Neural cell (in vitro differentiated cells): ENCODE measurements around the gene LGR5. TPM values are rescaled to one million over a fixed set of nuclear protein-coding genes. Genes with fewer than 3 reads are reported as not detected.

Source experiments
- H2AFZ ChIP-seq: fragments of 200-600, 300-800 bp; sonication (generic), shearing (Covaris generic); 2 replicates; pipeline ENCODE4 v1.6.0; 2014; ENCODE audit warnings: low read depth, mild to moderate bottlenecking, antibody characterized with exemption, low read length, moderate library complexity
- H3F3A ChIP-seq: fragments of 200-600 bp; shearing (Covaris generic); 2 replicates; pipeline ENCODE4 v1.6.1; 2016; ENCODE audit warnings: mild to moderate bottlenecking, moderate library complexity, mixed read lengths, antibody characterized with exemption, low read length; ENCODE audit not compliant: insufficient read depth, poor library complexity, severe bottlenecking
- H3K27ac ChIP-seq: fragments of 200-600, 300-800 bp; sonication (generic), shearing (Covaris generic); 2 replicates; pipeline ENCODE4 v1.5.1; 2014; ENCODE audit warnings: mild to moderate bottlenecking, low read length, moderate library complexity
- H3K27me3 ChIP-seq: fragments of 300-800, 200-600 bp; sonication (generic), shearing (Covaris generic); 2 replicates; pipeline ENCODE4 v1.6.0; 2014; ENCODE audit warnings: mild to moderate bottlenecking, low read depth, low read length, moderate library complexity; ENCODE audit not compliant: insufficient read depth
- H3K36me3 ChIP-seq: fragments of 300-800, 200-600 bp; sonication (generic), shearing (Covaris generic); 2 replicates; pipeline ENCODE4 v1.5.1; 2014; ENCODE audit warnings: mild to moderate bottlenecking, antibody characterized with exemption, low read length, moderate library complexity; ENCODE audit not compliant: insufficient read depth
- H3K4me2 ChIP-seq: fragments of 300-800, 200-600 bp; sonication (generic), shearing (Covaris generic); 2 replicates; pipeline ENCODE4 v1.6.0; 2014; ENCODE audit warnings: mild to moderate bottlenecking, low read length
- H3K4me3 ChIP-seq: fragments of 300-800, 200-600 bp; sonication (generic), shearing (Covaris generic); 2 replicates; pipeline ENCODE4 v1.5.1; 2014; ENCODE audit warnings: mild to moderate bottlenecking, low read length, moderate library complexity
- H3K79me2 ChIP-seq: fragments of 200-600 bp; shearing (Covaris generic); replicated peaks from 2 replicates; pipeline ENCODE4 v1.6.0; 2014; ENCODE audit warnings: mild to moderate bottlenecking, low read length, moderate library complexity; ENCODE audit not compliant: insufficient read depth
- H3K9ac ChIP-seq: fragments of 300-800, 200-600 bp; sonication (generic), shearing (Covaris generic); 2 replicates; pipeline ENCODE4 v1.6.1; 2016; ENCODE audit warnings: mild to moderate bottlenecking, low read length, mixed read lengths
- H3K9me2 ChIP-seq: fragments of 200-600 bp; shearing (Covaris generic); 2 replicates; pipeline ENCODE4 v1.6.1; 2016; ENCODE audit warnings: mild to moderate bottlenecking, low read length, mixed read lengths; ENCODE audit not compliant: insufficient read depth
- H3K9me3 ChIP-seq: fragments of 200-600, 300-800 bp; sonication (generic), shearing (Covaris generic); 2 replicates; pipeline ENCODE4 v1.6.1; 2016; ENCODE audit warnings: mild to moderate bottlenecking, mixed run types, low read length, moderate library complexity, mixed read lengths
- H4K20me1 ChIP-seq: fragments of 200-600 bp; shearing (Covaris generic); 2 replicates; pipeline ENCODE4 v1.6.1; 2016; ENCODE audit warnings: mild to moderate bottlenecking, mixed run types; ENCODE audit not compliant: insufficient read depth
- EP300 ChIP-seq: fragments of 450-650 bp; conservative IDR thresholded peaks from 2 replicates; pipeline ENCODE4 v1.6.1; 2014; ENCODE audit warnings: antibody characterized with exemption, mild to moderate bottlenecking, moderate library complexity; ENCODE audit not compliant: poor library complexity, severe bottlenecking
- EZH2 ChIP-seq: fragments of 200-600, 300-800 bp; shearing (Covaris generic), sonication (generic); IDR thresholded peaks from 2 replicates; pipeline ENCODE4 v1.6.1; 2014; ENCODE audit warnings: antibody characterized with exemption, low read length, borderline replicate concordance, mild to moderate bottlenecking; ENCODE audit not compliant: insufficient read depth, poor library complexity, severe bottlenecking
- MXI1 ChIP-seq: fragments of 450-650 bp; conservative IDR thresholded peaks from 2 replicates; pipeline ENCODE4 v1.6.1; 2014; ENCODE audit warnings: antibody characterized with exemption, mild to moderate bottlenecking; ENCODE audit not compliant: poor library complexity, severe bottlenecking
- POLR2AphosphoS5 ChIP-seq: IDR thresholded peaks from 2 replicates; pipeline ENCODE4 v1.6.1; 2012
- RAD21 ChIP-seq: fragments of 450-650 bp; conservative IDR thresholded peaks from 2 replicates; pipeline ENCODE4 v1.6.1; 2014; ENCODE audit warnings: antibody characterized with exemption, mild to moderate bottlenecking, moderate library complexity
- SMC3 ChIP-seq: fragments of 450-650 bp; conservative IDR thresholded peaks from 2 replicates; pipeline ENCODE4 v1.6.1; 2014; ENCODE audit warnings: antibody characterized with exemption, mild to moderate bottlenecking, moderate library complexity; ENCODE audit not compliant: poor library complexity
- TAF1 ChIP-seq: IDR thresholded peaks from 2 replicates; pipeline ENCODE4 v1.6.1; 2012; ENCODE audit warnings: low read depth
- polyA plus RNA-seq: library from polyadenylated mRNA; depleted of rRNA; stranded (reverse); fragments of >200 nt; gene quantifications from 2 replicates; pipeline ENCODE4 v1.2.3, GENCODE V29; 2014
- TF ChIP-seq, protein P1 (sequence below): IDR thresholded peaks from 2 replicates; pipeline ENCODE4 v1.6.1; 2012; ENCODE audit warnings: borderline replicate concordance
- TF ChIP-seq, protein P2 (sequence below): fragments of 450-650 bp; IDR thresholded peaks from 2 replicates; pipeline ENCODE4 v1.5.1; 2014; ENCODE audit warnings: antibody characterized with exemption, mild to moderate bottlenecking, moderate library complexity; ENCODE audit not compliant: poor library complexity, severe bottlenecking

Gene LGR5
- polyA plus RNA-seq, 1 donor from 2014 or later: 0.16 TPM

DNA sequence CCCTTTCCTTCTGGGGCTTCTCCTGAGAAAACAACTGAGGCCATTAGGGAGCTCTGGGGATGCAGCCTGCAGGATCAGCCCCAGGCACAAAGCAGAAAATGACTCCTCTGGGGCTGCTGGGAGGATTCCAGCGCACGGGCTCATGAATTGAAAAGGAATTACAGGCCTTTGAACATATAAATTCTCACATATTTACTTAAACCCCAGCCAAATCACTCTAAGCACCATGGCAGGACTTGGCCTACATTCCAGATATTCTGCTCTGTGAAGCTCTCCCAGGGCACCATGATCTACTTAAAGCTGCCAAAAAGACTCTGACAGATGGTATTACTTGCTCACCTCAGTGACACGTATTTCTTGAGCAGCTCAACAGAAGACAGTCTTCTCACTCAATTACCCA lies 136.9 kb downstream of the LGR5 start:
- TF ChIP-seq EP300 (no peak), TAF1 (no peak), RAD21 (no peak), POLR2AphosphoS5 (no peak), EZH2 (no peak), SMC3 (no peak), MXI1 (no peak)
- TF ChIP-seq, protein P1, sequence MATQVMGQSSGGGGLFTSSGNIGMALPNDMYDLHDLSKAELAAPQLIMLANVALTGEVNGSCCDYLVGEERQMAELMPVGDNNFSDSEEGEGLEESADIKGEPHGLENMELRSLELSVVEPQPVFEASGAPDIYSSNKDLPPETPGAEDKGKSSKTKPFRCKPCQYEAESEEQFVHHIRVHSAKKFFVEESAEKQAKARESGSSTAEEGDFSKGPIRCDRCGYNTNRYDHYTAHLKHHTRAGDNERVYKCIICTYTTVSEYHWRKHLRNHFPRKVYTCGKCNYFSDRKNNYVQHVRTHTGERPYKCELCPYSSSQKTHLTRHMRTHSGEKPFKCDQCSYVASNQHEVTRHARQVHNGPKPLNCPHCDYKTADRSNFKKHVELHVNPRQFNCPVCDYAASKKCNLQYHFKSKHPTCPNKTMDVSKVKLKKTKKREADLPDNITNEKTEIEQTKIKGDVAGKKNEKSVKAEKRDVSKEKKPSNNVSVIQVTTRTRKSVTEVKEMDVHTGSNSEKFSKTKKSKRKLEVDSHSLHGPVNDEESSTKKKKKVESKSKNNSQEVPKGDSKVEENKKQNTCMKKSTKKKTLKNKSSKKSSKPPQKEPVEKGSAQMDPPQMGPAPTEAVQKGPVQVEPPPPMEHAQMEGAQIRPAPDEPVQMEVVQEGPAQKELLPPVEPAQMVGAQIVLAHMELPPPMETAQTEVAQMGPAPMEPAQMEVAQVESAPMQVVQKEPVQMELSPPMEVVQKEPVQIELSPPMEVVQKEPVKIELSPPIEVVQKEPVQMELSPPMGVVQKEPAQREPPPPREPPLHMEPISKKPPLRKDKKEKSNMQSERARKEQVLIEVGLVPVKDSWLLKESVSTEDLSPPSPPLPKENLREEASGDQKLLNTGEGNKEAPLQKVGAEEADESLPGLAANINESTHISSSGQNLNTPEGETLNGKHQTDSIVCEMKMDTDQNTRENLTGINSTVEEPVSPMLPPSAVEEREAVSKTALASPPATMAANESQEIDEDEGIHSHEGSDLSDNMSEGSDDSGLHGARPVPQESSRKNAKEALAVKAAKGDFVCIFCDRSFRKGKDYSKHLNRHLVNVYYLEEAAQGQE: no peak
- TF ChIP-seq, protein P2, sequence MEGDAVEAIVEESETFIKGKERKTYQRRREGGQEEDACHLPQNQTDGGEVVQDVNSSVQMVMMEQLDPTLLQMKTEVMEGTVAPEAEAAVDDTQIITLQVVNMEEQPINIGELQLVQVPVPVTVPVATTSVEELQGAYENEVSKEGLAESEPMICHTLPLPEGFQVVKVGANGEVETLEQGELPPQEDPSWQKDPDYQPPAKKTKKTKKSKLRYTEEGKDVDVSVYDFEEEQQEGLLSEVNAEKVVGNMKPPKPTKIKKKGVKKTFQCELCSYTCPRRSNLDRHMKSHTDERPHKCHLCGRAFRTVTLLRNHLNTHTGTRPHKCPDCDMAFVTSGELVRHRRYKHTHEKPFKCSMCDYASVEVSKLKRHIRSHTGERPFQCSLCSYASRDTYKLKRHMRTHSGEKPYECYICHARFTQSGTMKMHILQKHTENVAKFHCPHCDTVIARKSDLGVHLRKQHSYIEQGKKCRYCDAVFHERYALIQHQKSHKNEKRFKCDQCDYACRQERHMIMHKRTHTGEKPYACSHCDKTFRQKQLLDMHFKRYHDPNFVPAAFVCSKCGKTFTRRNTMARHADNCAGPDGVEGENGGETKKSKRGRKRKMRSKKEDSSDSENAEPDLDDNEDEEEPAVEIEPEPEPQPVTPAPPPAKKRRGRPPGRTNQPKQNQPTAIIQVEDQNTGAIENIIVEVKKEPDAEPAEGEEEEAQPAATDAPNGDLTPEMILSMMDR: no peak
- no peak overlapping the region for H2AFZ ChIP-seq
- no peaks in the 10 kb centered on the region for H4K20me1 ChIP-seq
- H3K27ac ChIP-seq: no peak overlapping the region
- no peaks in the 10 kb centered on the region for H3K79me2 ChIP-seq
- H3K9ac ChIP-seq: no peak overlapping the region
- no peaks in the 10 kb centered on the region for H3K9me3 ChIP-seq
- no peak overlapping the region for H3K4me2 ChIP-seq
- H3K36me3 ChIP-seq: no peaks in the 10 kb centered on the region
- no peak overlapping the region for H3K4me3 ChIP-seq
- H3K27me3 ChIP-seq: no peaks in the 10 kb centered on the region
- H3K9me2 ChIP-seq: no peaks in the 10 kb centered on the region
- no peaks in the 10 kb centered on the region for H3F3A ChIP-seq

DNA sequence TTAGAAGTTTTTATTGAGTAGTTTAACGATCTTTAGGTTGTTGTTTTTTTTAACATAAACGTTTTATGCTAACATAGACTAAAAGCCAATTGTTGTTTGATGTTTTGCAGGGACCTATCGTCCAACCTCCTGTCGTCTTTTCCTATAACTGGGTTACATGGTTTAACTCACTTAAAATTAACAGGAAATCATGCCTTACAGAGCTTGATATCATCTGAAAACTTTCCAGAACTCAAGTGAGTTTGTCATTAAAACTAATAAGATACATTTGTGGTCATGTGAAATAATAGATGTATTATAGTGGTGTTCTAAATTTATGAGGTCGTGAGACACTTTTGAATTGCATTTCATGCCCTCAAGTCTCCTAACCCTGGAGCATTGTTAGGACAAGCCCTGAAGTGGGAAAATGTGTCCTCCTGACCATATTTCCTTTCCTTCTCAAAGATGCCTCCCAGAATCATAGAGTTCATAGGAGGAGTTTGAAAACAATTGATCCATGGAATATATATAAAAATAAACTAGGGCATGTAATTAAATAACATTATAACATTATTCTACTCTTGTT lies 139.2 kb downstream of the LGR5 start:
- Histone ChIP-seq H3K27ac (no peak overlapping the region), H3K27me3 (no peaks in the 10 kb centered on the region), H3K36me3 (no peaks in the 10 kb centered on the region), H2AFZ (no peak overlapping the region), H3K4me3 (no peak overlapping the region), H3K79me2 (no peaks in the 10 kb centered on the region), H4K20me1 (no peaks in the 10 kb centered on the region), H3F3A (no peaks in the 10 kb centered on the region), H3K9ac (no peak overlapping the region), H3K9me2 (no peaks in the 10 kb centered on the region), H3K4me2 (no peak overlapping the region), H3K9me3 (no peaks in the 10 kb centered on the region)
- TF ChIP-seq, protein P2: no peak
- TF ChIP-seq EP300: no peak
- TF ChIP-seq TAF1: no peak
- no peak for TF ChIP-seq MXI1
- TF ChIP-seq POLR2AphosphoS5: no peak
- TF ChIP-seq SMC3: no peak
- TF ChIP-seq EZH2: no peak
- TF ChIP-seq, protein P1: no peak
- no peak for TF ChIP-seq RAD21
